Kidney glomerular epithelial cell (primary cell): ENCODE data around the gene SKAP1.
"Not testable (repeated sequence)": the region's sequence is repeated elsewhere in the genome, so short reads cannot be mapped to it uniquely, and the experiment has no call there.

Source experiments
- DNase-seq: peaks from one replicate; lab custom pipeline; 2025; lab: John Stamatoyannopoulos, UW

The SKAP1 gene

GRCh38 chr17:48445248-48445620 is 15.2 kb upstream of the SKAP1 start:
- no peak for DNase-seq

GRCh38 chr17:48444516-48445247 is 14.7 kb upstream of the SKAP1 start:
- DNase-seq = no peak

GRCh38 chr17:48443712-48444111 is 13.7 kb upstream of the SKAP1 start:
- DNase-seq = no peak

GRCh38 chr17:48442819-48443218 is 12.8 kb upstream of the SKAP1 start:
- DNase-seq = no peak

GRCh38 chr17:48441862-48442261 is 11.8 kb upstream of the SKAP1 start:
- DNase-seq = no peak

GRCh38 chr17:48441231-48441711 is 11.3 kb upstream of the SKAP1 start:
- DNase-seq = no peak

- no peak for DNase-seq
These were observed 10.7 kb upstream of the SKAP1 start for GRCh38 chr17:48440669-48441068.

- DNase-seq = no peak
These were observed 10.0 kb upstream of the SKAP1 start for GRCh38 chr17:48439875-48440505.

GRCh38 chr17:48439110-48439850 is 9.3 kb upstream of the SKAP1 start:
- no peak for DNase-seq

- no peak for DNase-seq
These were observed 8.6 kb upstream of the SKAP1 start for GRCh38 chr17:48438516-48439061.

- DNase-seq = no peak
These were observed 3.9 kb upstream of the SKAP1 start for GRCh38 chr17:48433896-48434295.

GRCh38 chr17:48432820-48433775 is 3.1 kb upstream of the SKAP1 start:
- DNase-seq = no peak

GRCh38 chr17:48429156-48429555 is 858 bp downstream of the SKAP1 start:
- no peak for DNase-seq

GRCh38 chr17:48427598-48427997 is 2.4 kb downstream of the SKAP1 start:
- no peak for DNase-seq

GRCh38 chr17:48426761-48427500 is 3.1 kb downstream of the SKAP1 start:
- no peak for DNase-seq

GRCh38 chr17:48426019-48426665 is 3.9 kb downstream of the SKAP1 start:
- no peak for DNase-seq

- DNase-seq = not testable (repeated sequence)
These were observed 8.0 kb downstream of the SKAP1 start for GRCh38 chr17:48422060-48422459.

- no peak for DNase-seq
These were observed 9.2 kb downstream of the SKAP1 start for GRCh38 chr17:48420823-48421222.

GRCh38 chr17:48416971-48417370 is 13.0 kb downstream of the SKAP1 start:
- no peak for DNase-seq
